ENCODE measurements around the gene LAPTM5.

The LAPTM5 gene

GRCh38 chr1:30738715-30739559 lies 18.6 kb downstream of the LAPTM5 start:
- no peak for DNase-seq
- TF ChIP-seq CTCF (IDR thresholded peaks at IDR 0.05) = no peak
- Histone ChIP-seq H3K36me3 (no peaks in the 10 kb centered on the region), H3K4me1 (no peaks in the 10 kb centered on the region), H3K27ac (no peak overlapping the region), H3K27me3 (peaks cover 0 to 12% of the 10 kb centered on the region in 2 donors), H3K9me3 (no peaks in the 10 kb centered on the region), H3K4me3 (no peak overlapping the region)
- intact Hi-C loops (cut with DNase I; ENCODE audit: low total_unique reads) = no loop called here

- DNase-seq = no peak
- Histone ChIP-seq H3K4me1 (no peaks in the 10 kb centered on the region), H3K27me3 (peaks cover 0 to 17% of the 10 kb centered on the region in 2 donors), H3K9me3 (no peaks in the 10 kb centered on the region), H3K27ac (no peak overlapping the region), H3K4me3 (no peak overlapping the region), H3K36me3 (no peaks in the 10 kb centered on the region)
- intact Hi-C loops (cut with DNase I; ENCODE audit: low total_unique reads) = no loop called here
- TF ChIP-seq CTCF (IDR thresholded peaks at IDR 0.05) = no peak
Observed at GRCh38 chr1:30738040-30738714, 19.4 kb downstream of the LAPTM5 start.

- Histone ChIP-seq H3K4me3 (no peak overlapping the region), H3K36me3 (no peaks in the 10 kb centered on the region), H3K27me3 (peaks cover 0 to 17% of the 10 kb centered on the region in 2 donors), H3K4me1 (no peaks in the 10 kb centered on the region), H3K27ac (no peak overlapping the region), H3K9me3 (no peaks in the 10 kb centered on the region)
- no peak for DNase-seq
- intact Hi-C loops (cut with DNase I; ENCODE audit: low total_unique reads) = no loop called here
- TF ChIP-seq CTCF (IDR thresholded peaks at IDR 0.05) = no peak
Observed at GRCh38 chr1:30737357-30738039, 20.1 kb downstream of the LAPTM5 start.

- Histone ChIP-seq H3K27ac (no peak overlapping the region), H3K27me3 (peaks cover 0 to 10% of the 10 kb centered on the region in 2 donors), H3K4me1 (no peaks in the 10 kb centered on the region), H3K9me3 (no peaks in the 10 kb centered on the region), H3K4me3 (no peak overlapping the region), H3K36me3 (no peaks in the 10 kb centered on the region)
- intact Hi-C loops (cut with DNase I; ENCODE audit: low total_unique reads) = no loop called here
- no peak for DNase-seq
- TF ChIP-seq CTCF (IDR thresholded peaks at IDR 0.05) = no peak
Observed at GRCh38 chr1:30735668-30736498, 21.7 kb downstream of the LAPTM5 start.

- no peak for TF ChIP-seq CTCF (IDR thresholded peaks at IDR 0.05)
- no peaks in the 10 kb centered on the region for H3K4me1 ChIP-seq
- intact Hi-C loops (cut with DNase I; ENCODE audit: low total_unique reads) = no loop called here
- H3K27me3 ChIP-seq = peaks cover 0 to 10% of the 10 kb centered on the region in 2 donors
- H3K4me3 ChIP-seq = no peak overlapping the region
- H3K27ac ChIP-seq = no peak overlapping the region
- no peak for DNase-seq
- no peaks in the 10 kb centered on the region for H3K9me3 ChIP-seq
- no peaks in the 10 kb centered on the region for H3K36me3 ChIP-seq
Observed at GRCh38 chr1:30735124-30735523, 22.4 kb downstream of the LAPTM5 start.
